ENCODE measurements around the gene SCTR.

Gene SCTR

DNA sequence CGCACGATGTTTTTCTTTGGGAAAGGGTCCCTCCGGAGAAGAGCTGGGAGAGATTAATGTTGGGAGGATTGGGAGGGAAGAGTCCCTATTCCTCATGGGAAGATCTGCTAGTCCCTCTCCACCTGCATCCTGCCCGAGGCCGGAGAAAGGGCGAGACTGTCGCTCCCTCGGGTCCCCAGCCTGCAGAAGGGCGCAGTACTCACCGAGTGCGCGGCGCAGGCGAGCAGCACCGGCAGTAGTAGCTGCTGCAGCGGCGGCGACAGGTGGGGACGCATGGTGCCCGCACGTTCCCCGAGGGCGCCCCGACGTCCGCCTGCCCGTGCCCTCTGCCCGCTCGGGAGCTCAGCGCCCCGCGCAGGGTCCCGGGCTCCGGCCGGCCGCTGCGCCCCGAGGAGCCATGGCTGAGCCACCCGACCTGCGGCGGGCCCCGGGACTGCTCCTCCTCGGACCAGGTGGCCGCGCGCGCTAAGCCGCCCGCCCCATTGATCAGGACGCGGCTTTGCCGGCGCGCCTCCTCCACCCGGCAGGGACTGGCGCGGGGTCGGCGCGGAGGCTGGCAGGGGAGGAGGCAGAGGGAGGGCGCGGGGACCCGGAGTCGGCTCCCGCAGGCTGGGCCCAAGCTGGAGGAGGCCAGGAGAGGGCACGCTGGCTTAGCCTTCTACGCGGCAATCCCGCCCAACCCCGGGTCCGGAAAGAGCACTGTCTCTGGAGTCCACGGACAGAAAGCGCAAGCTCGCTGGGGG, at the start of gene SCTR:
TSS of gene SCTR (minus strand) at position 532 of the 743 bp plus-strand sequence. CDS start at position 275, 257 bp downstream.
- no CpG with 5 or more reads among the region's 74 CpGs for WGBS (ENCODE audit: insufficient coverage, insufficient read length)
- no peak for DNase-seq (ENCODE audit: low read depth, low spot score)
- no peaks in the 10 kb centered on the region for H3K36me3 ChIP-seq (ENCODE audit: control insufficient read depth, insufficient read depth, low read length)
- peaks cover 27% of the 10 kb centered on the region for H3K27me3 ChIP-seq (ENCODE audit: control insufficient read depth, insufficient read depth, low read length)
- no peak within 1 kb of the TSS for H3K27ac ChIP-seq (ENCODE audit: low read length)
- peaks cover 3% of the 10 kb centered on the region; the same call in 1 of the 2 replicates for H3K4me1 ChIP-seq (ENCODE audit: control insufficient read depth, insufficient read depth, low read length)
- H3K4me3 ChIP-seq (ENCODE audit: low read length) = peak within 1 kb of the TSS; percentile 37; the same call in 1 of the 2 replicates
- H3K9me3 ChIP-seq (ENCODE audit: control insufficient read depth, insufficient read depth, low read length) = no peaks in the 10 kb centered on the region

DNA sequence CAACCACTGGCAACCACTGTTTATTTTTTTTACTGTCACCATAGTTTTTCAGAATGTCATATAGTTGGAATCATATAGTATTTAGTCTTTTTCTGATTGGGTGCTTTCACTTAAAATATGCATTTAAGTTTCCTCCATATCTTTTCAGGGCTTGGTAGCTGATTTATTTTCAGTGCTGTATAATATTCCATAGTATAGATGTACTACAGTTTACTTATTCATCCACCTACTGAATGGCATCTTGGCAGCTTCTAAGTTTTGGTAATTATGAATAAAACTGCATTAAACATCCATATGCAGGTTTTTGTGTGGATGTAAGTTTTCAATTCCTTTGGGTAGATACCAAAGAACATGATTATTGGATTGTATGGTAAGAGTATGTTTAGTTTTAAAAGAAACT, 43.0 kb upstream of the SCTR start:
- H3K27ac ChIP-seq (ENCODE audit: low read length) = no peak overlapping the region
- no peaks in the 10 kb centered on the region for H3K9me3 ChIP-seq (ENCODE audit: control insufficient read depth, insufficient read depth, low read length)
- H3K27me3 ChIP-seq (ENCODE audit: control insufficient read depth, insufficient read depth, low read length) = no peaks in the 10 kb centered on the region
- no peak overlapping the region for H3K4me3 ChIP-seq (ENCODE audit: low read length)
- no peak for DNase-seq (ENCODE audit: low read depth, low spot score)
- H3K4me1 ChIP-seq (ENCODE audit: control insufficient read depth, insufficient read depth, low read length) = no peaks in the 10 kb centered on the region
- H3K36me3 ChIP-seq (ENCODE audit: control insufficient read depth, insufficient read depth, low read length) = no peaks in the 10 kb centered on the region

DNA sequence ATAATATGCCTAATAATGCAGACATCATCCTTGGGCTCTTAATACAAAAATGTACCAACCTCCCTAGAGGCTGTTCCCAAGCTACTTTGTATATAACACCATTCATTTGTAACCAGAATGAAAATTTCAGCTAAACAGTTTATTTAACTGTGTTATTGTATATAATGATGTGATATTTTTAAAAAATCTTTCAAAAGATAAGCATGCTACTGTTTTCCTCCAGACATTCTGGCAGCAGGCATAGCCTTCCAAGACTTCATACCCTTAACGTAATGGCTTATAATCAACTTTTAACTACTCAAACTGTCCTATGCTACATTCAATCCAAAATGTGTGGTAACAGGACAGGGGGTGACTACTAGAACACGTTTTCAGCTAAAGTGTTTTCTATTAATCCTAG, 41.2 kb upstream of the SCTR start:
- Histone ChIP-seq H3K4me1 (ENCODE audit: control insufficient read depth, insufficient read depth, low read length) (no peaks in the 10 kb centered on the region), H3K4me3 (ENCODE audit: low read length) (no peak overlapping the region), H3K9me3 (ENCODE audit: control insufficient read depth, insufficient read depth, low read length) (no peaks in the 10 kb centered on the region), H3K27me3 (ENCODE audit: control insufficient read depth, insufficient read depth, low read length) (no peaks in the 10 kb centered on the region), H3K36me3 (ENCODE audit: control insufficient read depth, insufficient read depth, low read length) (no peaks in the 10 kb centered on the region), H3K27ac (ENCODE audit: low read length) (no peak overlapping the region)
- WGBS (ENCODE audit: insufficient coverage, insufficient read length) = no CpG with 5 or more reads among the region's 2 CpGs
- no peak for DNase-seq (ENCODE audit: low read depth, low spot score)

DNA sequence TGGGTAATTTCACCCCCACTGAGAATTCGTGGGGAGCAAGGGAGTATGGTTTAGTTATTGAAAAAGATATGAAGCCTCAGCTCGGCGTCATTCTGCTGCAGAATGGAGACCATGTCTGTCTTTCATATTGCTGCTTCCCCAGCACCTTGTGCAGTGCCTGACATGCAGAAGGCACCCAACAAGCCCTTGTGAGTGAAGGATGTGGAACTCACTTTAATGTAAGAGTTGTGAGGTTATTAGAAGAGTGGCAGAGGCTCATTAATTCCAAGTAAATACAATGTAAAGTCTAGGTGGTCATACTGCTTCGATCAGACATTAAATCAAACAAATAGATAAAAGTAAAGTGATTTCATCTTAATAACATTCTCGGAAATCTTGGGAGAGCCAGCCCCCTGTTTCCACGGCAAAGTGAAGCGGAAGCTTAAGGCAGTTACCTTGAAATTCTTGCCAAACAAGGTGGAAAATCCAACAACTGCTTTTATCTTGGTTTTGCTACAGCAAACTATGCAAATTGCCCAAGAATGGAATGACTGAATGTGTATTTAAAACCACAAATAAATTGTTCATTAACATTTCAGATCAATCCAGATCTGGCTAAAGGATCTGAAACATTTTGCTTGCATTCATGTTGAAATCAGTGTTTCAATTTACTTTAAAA, 29.5 kb upstream of the SCTR start:
- no CpG with 5 or more reads among the region's 7 CpGs for WGBS (ENCODE audit: insufficient coverage, insufficient read length)
- no peaks in the 10 kb centered on the region for H3K4me1 ChIP-seq (ENCODE audit: control insufficient read depth, insufficient read depth, low read length)
- H3K36me3 ChIP-seq (ENCODE audit: control insufficient read depth, insufficient read depth, low read length) = no peaks in the 10 kb centered on the region
- no peak overlapping the region for H3K4me3 ChIP-seq (ENCODE audit: low read length)
- H3K27me3 ChIP-seq (ENCODE audit: control insufficient read depth, insufficient read depth, low read length) = no peaks in the 10 kb centered on the region
- H3K9me3 ChIP-seq (ENCODE audit: control insufficient read depth, insufficient read depth, low read length) = no peaks in the 10 kb centered on the region
- H3K27ac ChIP-seq (ENCODE audit: low read length) = no peak overlapping the region
- no peak for DNase-seq (ENCODE audit: low read depth, low spot score)

DNA sequence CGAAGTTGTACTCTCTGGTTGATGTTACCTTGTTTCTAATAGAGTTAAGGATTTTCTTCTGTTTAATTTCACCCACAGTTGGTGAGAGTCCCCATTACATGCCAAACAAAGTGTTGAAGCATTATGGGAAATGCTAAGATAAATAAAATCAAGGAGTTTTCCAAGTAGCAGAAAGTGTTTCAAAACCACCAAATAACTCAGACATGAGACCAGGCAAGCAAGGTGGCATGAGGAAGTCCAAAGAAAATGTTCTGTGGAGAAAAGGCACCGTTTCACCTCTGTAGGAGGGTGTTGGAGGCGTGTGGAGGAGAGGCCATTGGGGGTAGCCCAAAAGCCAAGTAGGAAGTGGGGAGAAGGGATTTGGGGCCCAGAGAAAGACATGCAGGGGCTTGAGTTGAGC, 28.6 kb upstream of the SCTR start:
- no CpG with 5 or more reads among the region's 3 CpGs for WGBS (ENCODE audit: insufficient coverage, insufficient read length)
- H3K4me3 ChIP-seq (ENCODE audit: low read length) = no peak overlapping the region
- no peaks in the 10 kb centered on the region for H3K27me3 ChIP-seq (ENCODE audit: control insufficient read depth, insufficient read depth, low read length)
- no peak for DNase-seq (ENCODE audit: low read depth, low spot score)
- no peak overlapping the region for H3K27ac ChIP-seq (ENCODE audit: low read length)
- no peaks in the 10 kb centered on the region for H3K9me3 ChIP-seq (ENCODE audit: control insufficient read depth, insufficient read depth, low read length)
- H3K36me3 ChIP-seq (ENCODE audit: control insufficient read depth, insufficient read depth, low read length) = no peaks in the 10 kb centered on the region
- H3K4me1 ChIP-seq (ENCODE audit: control insufficient read depth, insufficient read depth, low read length) = no peaks in the 10 kb centered on the region

DNA sequence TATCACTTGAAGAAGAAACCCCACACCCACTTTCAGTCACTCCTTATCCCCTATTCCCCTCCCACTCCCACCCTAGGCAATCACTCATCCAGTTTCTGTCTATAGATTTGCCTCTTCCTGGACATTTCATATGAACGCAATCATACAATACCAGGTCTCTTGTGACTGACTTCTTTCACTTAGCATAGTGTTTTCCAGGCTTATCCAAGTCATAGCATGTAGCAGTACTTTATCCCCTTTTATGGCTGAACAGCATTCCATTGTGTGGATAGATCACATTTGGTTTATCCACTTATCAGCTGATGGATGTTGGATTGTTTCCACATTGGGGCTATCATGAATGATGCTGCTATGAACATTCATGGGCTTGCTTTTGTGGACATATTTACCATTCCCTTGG, 26.6 kb upstream of the SCTR start:
- H3K4me3 ChIP-seq (ENCODE audit: low read length) = no peak overlapping the region
- H3K36me3 ChIP-seq (ENCODE audit: control insufficient read depth, insufficient read depth, low read length) = no peaks in the 10 kb centered on the region
- H3K9me3 ChIP-seq (ENCODE audit: control insufficient read depth, insufficient read depth, low read length) = no peaks in the 10 kb centered on the region
- no peaks in the 10 kb centered on the region for H3K27me3 ChIP-seq (ENCODE audit: control insufficient read depth, insufficient read depth, low read length)
- WGBS (ENCODE audit: insufficient coverage, insufficient read length) = no CpG with 5 or more reads among the region's 1 CpG
- H3K4me1 ChIP-seq (ENCODE audit: control insufficient read depth, insufficient read depth, low read length) = no peaks in the 10 kb centered on the region
- H3K27ac ChIP-seq (ENCODE audit: low read length) = no peak overlapping the region
- no peak for DNase-seq (ENCODE audit: low read depth, low spot score)

DNA sequence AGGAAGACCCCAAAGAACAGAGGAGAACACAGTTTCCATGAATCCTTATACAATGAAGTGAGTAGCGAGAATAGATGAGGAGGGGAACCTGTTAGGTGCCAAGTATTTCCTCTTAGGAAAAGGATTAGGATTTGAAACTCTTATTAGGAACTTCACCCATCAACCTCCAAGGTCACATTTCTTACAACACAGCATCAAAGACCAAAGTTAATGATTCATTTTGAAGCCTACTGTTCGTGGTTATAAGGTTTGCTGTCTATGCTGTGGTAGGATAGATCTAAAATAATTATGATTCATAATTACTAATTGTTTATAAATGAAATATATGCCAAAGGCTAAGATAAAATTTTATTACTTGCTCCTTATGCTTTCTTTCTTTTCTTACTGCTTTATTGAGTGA, 26.1 kb upstream of the SCTR start:
- Histone ChIP-seq H3K4me1 (ENCODE audit: control insufficient read depth, insufficient read depth, low read length) (no peaks in the 10 kb centered on the region), H3K27ac (ENCODE audit: low read length) (no peak overlapping the region), H3K4me3 (ENCODE audit: low read length) (no peak overlapping the region), H3K36me3 (ENCODE audit: control insufficient read depth, insufficient read depth, low read length) (no peaks in the 10 kb centered on the region), H3K9me3 (ENCODE audit: control insufficient read depth, insufficient read depth, low read length) (no peaks in the 10 kb centered on the region), H3K27me3 (ENCODE audit: control insufficient read depth, insufficient read depth, low read length) (no peaks in the 10 kb centered on the region)
- DNase-seq (ENCODE audit: low read depth, low spot score) = no peak
- WGBS (ENCODE audit: insufficient coverage, insufficient read length) = no CpG with 5 or more reads among the region's 2 CpGs

DNA sequence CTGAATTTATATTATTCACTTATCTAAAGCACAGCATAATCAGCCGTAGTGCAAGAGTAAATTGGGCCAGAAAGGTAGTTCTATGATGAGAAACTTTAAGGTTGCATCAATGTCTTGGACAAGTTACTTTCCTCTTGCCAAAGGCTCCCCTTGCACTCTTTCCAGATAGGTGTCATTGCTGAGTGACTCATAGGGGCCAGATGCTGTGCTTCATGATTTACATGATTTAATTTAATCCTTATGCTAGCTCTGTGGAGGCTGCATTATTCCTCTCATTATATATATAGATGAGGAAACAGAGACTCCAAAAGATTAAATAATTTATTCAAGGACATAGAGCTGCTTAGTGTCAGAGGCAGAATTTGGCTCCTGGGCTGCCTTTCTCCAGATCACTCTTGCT, 25.0 kb upstream of the SCTR start:
- H3K27me3 ChIP-seq (ENCODE audit: control insufficient read depth, insufficient read depth, low read length) = no peaks in the 10 kb centered on the region
- H3K27ac ChIP-seq (ENCODE audit: low read length) = no peak overlapping the region
- no peak overlapping the region for H3K4me3 ChIP-seq (ENCODE audit: low read length)
- no peaks in the 10 kb centered on the region for H3K36me3 ChIP-seq (ENCODE audit: control insufficient read depth, insufficient read depth, low read length)
- no peaks in the 10 kb centered on the region for H3K9me3 ChIP-seq (ENCODE audit: control insufficient read depth, insufficient read depth, low read length)
- no peaks in the 10 kb centered on the region for H3K4me1 ChIP-seq (ENCODE audit: control insufficient read depth, insufficient read depth, low read length)
- no CpG with 5 or more reads among the region's 1 CpG for WGBS (ENCODE audit: insufficient coverage, insufficient read length)
- no peak for DNase-seq (ENCODE audit: low read depth, low spot score)

DNA sequence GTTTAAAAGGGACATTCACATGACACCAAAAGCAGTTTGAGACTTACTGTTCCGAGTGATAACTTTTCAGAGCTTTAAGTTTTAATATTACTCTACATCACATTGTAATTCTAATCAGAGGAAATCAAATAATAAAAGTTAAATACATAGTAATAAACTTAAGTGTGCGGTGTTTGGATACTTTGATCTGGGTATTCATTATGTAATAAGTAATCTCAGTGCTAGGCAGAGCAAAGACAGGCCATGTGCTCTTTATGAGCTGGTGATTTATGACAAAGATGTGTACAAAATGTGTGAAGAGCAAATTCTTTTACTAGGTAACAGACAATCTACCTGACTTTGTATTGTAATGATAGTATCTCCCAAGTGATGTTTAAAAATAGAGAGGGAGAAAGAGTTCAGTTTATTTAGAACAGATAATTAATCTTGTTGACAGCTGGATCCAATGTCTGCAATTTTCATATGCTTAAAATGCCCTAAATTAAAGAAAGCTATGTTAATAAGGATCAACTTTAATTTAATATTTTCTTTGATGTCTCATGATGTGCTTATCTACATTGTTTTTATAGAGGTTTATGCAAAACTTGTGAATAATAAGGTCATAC, 24.3 kb upstream of the SCTR start:
- no CpG with 5 or more reads among the region's 2 CpGs for WGBS (ENCODE audit: insufficient coverage, insufficient read length)
- no peaks in the 10 kb centered on the region for H3K9me3 ChIP-seq (ENCODE audit: control insufficient read depth, insufficient read depth, low read length)
- H3K4me3 ChIP-seq (ENCODE audit: low read length) = no peak overlapping the region
- H3K27ac ChIP-seq (ENCODE audit: low read length) = no peak overlapping the region
- no peak for DNase-seq (ENCODE audit: low read depth, low spot score)
- no peaks in the 10 kb centered on the region for H3K4me1 ChIP-seq (ENCODE audit: control insufficient read depth, insufficient read depth, low read length)
- no peaks in the 10 kb centered on the region for H3K27me3 ChIP-seq (ENCODE audit: control insufficient read depth, insufficient read depth, low read length)
- H3K36me3 ChIP-seq (ENCODE audit: control insufficient read depth, insufficient read depth, low read length) = no peaks in the 10 kb centered on the region

DNA sequence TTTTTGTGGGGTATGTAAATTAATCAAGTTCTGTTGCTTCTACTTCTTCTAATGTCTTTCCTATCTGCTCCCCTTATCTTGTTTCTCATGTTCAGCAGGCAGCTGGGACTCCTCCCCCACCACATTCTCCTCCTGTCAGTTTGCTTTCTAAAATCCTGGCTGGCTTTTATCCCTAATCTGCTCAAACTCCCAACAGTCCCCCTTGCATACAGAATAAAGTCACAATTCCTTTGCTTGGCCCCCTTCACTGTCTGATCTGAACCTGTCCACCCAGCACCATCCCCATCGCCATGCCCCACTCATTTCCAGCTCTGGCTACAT, 22.1 kb upstream of the SCTR start:
- DNase-seq (ENCODE audit: low read depth, low spot score) = no peak
- Histone ChIP-seq H3K27me3 (ENCODE audit: control insufficient read depth, insufficient read depth, low read length) (no peaks in the 10 kb centered on the region; the same call in 1 of the 2 replicates), H3K27ac (ENCODE audit: low read length) (no peak overlapping the region), H3K4me1 (ENCODE audit: control insufficient read depth, insufficient read depth, low read length) (no peaks in the 10 kb centered on the region), H3K36me3 (ENCODE audit: control insufficient read depth, insufficient read depth, low read length) (no peaks in the 10 kb centered on the region), H3K9me3 (ENCODE audit: control insufficient read depth, insufficient read depth, low read length) (no peaks in the 10 kb centered on the region), H3K4me3 (ENCODE audit: low read length) (no peak overlapping the region)
- WGBS (ENCODE audit: insufficient coverage, insufficient read length) = no CpG with 5 or more reads among the region's 1 CpG
